ENCODE data around the gene OR51S1.
"Not testable (repeated sequence)": the region's sequence is repeated elsewhere in the genome, so short reads cannot be mapped to it uniquely, and the experiment has no call there.

The OR51S1 gene

DNA sequence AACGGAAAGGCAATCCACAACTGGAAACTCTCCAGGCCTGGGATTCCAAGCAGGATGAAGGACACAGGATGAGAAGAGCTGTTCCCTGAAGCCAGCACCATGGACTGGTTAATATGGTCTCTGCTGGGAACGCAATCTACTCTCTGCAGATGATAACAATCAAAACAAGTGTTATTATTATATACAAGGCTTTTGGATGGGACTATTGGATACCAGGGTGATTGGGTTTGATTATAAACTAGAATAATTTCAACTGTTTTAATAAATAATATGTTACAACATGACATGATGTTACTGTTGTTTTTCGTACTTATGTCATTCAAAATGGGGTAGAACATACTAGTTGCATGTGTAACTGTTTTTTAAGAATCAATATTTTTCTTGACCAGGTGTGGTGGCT is 44.7 kb downstream of the OR51S1 start, which contains the start of gene OR52R1:
OR52R1 (minus strand) TSS at position 101 of the 400 bp plus-strand sequence; CDS start at position 101, 0 bp downstream.
- no peak for DNase-seq

DNA sequence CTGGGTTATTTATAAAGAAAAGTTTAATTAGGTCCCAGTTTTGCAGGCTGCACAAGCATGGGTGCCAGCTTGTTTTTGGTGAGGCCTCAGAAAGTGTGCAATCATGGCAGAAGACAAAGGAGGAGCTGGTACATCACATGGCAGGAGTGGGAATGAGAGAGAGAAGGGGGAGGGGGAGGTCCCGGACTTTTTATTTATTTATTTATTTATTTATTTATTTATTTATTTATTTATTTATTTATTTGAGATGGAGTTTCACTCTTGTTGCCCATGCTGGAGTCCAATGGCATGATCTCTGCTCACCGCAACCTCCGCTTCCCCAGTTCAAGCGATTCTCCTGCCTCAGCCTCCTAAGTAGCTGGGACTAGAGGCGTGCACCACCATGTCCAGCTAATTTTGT is 47.7 kb downstream of the OR51S1 start:
- not testable (repeated sequence) for DNase-seq

DNA sequence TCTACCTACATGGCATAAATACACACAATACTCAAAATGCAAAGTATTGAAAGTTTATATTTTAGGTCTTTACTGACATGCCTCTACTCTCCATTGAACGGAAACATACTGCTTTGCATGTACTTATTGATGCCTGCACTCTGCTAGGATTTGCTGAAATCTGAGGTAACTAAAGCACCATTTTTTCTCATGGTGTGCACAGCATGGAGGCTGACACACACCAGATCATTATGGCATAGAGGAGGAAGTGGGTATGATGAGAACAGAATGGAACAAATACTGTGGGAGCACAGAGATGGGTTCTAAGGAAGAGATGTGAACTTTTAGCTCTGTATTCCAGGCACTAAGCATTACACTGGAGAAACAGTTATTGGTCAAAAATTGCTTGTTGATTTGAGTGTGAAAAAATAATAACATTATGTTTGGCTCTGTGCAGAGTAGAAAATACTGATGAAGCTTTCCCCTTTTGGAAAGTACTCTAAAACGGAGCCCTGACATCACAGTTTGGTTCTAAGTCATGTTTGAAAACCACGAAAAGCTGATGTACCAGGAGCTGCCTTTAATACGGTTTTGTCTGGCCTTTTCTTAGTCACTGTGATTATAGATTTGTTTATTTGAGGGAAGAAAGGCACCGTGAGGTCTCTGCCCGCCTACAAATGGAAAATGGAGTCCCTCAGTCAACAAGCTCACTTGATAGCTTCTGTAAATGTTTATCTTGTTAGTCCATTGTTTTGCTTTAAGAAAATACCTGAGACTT is 50.4 kb downstream of the OR51S1 start:
- DNase-seq: no peak

Data from central memory CD4-positive, alpha-beta T cell (primary cell).